Type B pancreatic cell (in vitro differentiated cells): ENCODE results near the gene VAV2. TPM values are rescaled to one million over a fixed set of nuclear protein-coding genes. Genes with fewer than 3 reads are reported as not detected.

ENCODE experiments used
- DNase-seq: peaks from one replicate; pipeline ENCODE4 v3.0.0; 2021; ENCODE audit warnings: mixed read lengths; ENCODE audit not compliant: unreplicated experiment; ENCODE audit errors: extremely low spot score
- H3K27ac Mint-ChIP-seq: 2 replicates; pipeline ENCODE4 v1.8.0; 2021; ENCODE audit warnings: mild to moderate bottlenecking, mixed read lengths
- H3K27me3 Mint-ChIP-seq: 2 replicates; pipeline ENCODE4 v1.8.0; 2021; ENCODE audit warnings: mixed read lengths
- H3K36me3 Mint-ChIP-seq: 2 replicates; pipeline ENCODE4 v1.8.0; 2021; ENCODE audit warnings: mixed read lengths
- H3K4me1 Mint-ChIP-seq: one replicate; pipeline ENCODE4 v1.8.0; 2021; ENCODE audit warnings: mixed read lengths; ENCODE audit not compliant: unreplicated experiment
- H3K4me3 Mint-ChIP-seq: 2 replicates; pipeline ENCODE4 v1.8.0; 2021; ENCODE audit warnings: mild to moderate bottlenecking, mixed read lengths
- H3K9me3 Mint-ChIP-seq: 2 replicates; pipeline ENCODE4 v1.8.0; 2021; ENCODE audit warnings: mixed read lengths
- total RNA-seq: library from RNA; stranded (reverse); gene quantifications from 2 replicates; pipeline ENCODE4 v1.2.1, GENCODE V29; 2021; ENCODE audit warnings: low replicate concordance
- TF ChIP-seq, protein P1 (sequence below): fragments of 200-600 bp; sonication (generic); conservative IDR thresholded peaks from 2 replicates; pipeline ENCODE4 v1.5.0; 2021; ENCODE audit warnings: antibody characterized with exemption, mild to moderate bottlenecking

Gene VAV2
- total RNA-seq, 1 donor from 2014 or later: 39.4 TPM

DNA sequence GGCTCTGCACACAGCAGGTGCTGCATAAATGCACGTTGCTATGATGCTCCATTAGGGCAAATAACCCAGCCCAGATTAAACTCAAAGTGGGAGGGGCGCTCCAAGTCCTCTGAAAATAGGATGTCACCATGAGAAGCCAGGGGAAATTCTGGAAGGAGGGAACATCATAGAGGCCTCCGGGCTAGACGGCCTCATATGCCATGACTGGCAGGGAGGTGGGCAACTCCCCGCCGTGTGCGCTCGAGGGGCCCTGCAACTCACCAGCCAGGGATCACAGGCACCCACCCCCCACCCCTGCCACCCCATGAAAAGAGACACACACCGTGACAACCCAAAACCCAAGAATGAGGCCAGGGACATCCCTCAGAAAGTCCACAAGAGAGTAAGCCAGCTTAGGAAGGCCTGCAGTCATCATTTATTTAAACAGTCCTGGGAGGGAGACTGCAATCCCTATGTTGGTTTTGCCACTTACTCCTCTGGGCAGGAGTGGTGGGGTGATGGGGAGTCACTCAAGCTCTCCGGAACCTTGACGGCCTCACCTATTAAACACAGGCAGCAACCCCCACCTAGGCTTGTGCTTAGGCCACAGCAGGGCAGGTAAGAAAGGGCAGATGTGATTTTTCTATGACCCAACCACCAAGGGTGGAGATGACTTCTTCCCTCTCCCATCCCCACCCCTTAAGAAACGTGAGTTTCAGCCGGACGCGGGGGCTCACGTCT is 4.0 kb downstream of the VAV2 start:
- no peak for DNase-seq
- peak overlapping the region; percentile 74 for H3K4me3 Mint-ChIP-seq
- H3K27me3 Mint-ChIP-seq: no peaks in the 10 kb centered on the region
- peaks cover 37% of the 10 kb centered on the region for H3K4me1 Mint-ChIP-seq
- peaks cover 4% of the 10 kb centered on the region for H3K36me3 Mint-ChIP-seq
- H3K27ac Mint-ChIP-seq: peak overlapping the region; percentile 53
- TF ChIP-seq, protein P1, sequence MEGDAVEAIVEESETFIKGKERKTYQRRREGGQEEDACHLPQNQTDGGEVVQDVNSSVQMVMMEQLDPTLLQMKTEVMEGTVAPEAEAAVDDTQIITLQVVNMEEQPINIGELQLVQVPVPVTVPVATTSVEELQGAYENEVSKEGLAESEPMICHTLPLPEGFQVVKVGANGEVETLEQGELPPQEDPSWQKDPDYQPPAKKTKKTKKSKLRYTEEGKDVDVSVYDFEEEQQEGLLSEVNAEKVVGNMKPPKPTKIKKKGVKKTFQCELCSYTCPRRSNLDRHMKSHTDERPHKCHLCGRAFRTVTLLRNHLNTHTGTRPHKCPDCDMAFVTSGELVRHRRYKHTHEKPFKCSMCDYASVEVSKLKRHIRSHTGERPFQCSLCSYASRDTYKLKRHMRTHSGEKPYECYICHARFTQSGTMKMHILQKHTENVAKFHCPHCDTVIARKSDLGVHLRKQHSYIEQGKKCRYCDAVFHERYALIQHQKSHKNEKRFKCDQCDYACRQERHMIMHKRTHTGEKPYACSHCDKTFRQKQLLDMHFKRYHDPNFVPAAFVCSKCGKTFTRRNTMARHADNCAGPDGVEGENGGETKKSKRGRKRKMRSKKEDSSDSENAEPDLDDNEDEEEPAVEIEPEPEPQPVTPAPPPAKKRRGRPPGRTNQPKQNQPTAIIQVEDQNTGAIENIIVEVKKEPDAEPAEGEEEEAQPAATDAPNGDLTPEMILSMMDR: no peak
- H3K9me3 Mint-ChIP-seq: no peaks in the 10 kb centered on the region

DNA sequence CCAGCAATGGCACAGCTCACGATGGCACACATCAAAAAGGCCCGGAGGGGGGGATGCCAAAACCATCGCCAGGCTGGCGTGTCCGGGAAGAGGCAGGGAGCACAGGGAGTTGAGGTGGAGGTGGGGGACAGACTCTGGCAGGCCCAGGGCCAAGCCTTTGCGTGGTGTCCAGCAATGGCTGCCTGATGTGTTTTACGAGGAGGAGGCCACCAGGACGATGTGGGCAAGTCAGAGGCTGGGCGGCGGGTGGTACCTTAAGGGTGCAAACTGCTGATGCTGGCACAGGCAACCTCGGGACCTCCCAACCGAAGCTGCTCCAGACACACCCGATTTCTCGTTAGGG is 4.7 kb downstream of the VAV2 start:
- peaks cover 4% of the 10 kb centered on the region for H3K36me3 Mint-ChIP-seq
- H3K27ac Mint-ChIP-seq: no peak overlapping the region
- peaks cover 43% of the 10 kb centered on the region for H3K4me1 Mint-ChIP-seq
- TF ChIP-seq, protein P1: no peak
- no peak overlapping the region for H3K4me3 Mint-ChIP-seq
- DNase-seq: no peak
- no peaks in the 10 kb centered on the region for H3K9me3 Mint-ChIP-seq
- no peaks in the 10 kb centered on the region for H3K27me3 Mint-ChIP-seq

DNA sequence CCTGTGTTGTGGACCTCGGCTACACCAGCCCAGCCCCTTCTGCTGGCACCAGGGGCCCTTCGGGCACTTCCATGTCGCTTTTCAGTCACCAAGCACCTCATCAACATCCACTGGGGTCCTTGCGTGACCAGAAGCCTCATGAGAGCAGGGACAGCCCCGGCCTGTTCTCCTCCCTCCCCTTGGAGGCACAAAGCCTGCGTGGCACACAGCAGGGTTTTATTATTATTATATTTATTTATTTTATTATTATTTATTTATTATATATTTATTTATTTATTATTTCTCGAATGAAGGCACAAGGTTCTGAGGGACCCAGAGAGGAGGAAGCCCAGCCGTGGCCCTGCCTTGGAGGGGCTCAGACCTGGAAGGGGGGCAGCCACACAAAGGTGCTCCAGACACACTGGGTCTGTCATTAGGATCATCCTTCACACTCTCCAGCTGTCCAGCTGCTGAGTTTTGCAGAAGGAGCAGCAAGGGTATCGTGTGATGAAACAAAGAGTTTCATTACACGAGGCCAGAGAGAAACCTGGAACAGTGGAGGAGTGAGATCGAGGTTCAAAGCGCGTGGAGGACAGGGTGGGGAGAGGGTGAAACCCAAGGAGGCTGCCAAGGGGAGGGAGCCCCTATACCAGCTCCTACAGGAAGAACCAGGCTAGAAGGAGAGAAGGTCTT is 5.2 kb downstream of the VAV2 start:
- Mint-ChIP-seq H3K27ac (no peak overlapping the region), H3K27me3 (no peaks in the 10 kb centered on the region), H3K9me3 (no peaks in the 10 kb centered on the region), H3K36me3 (peaks cover 4% of the 10 kb centered on the region), H3K4me3 (peak overlapping the region; percentile 50), H3K4me1 (peaks cover 43% of the 10 kb centered on the region)
- TF ChIP-seq, protein P1: no peak
- DNase-seq: no peak

DNA sequence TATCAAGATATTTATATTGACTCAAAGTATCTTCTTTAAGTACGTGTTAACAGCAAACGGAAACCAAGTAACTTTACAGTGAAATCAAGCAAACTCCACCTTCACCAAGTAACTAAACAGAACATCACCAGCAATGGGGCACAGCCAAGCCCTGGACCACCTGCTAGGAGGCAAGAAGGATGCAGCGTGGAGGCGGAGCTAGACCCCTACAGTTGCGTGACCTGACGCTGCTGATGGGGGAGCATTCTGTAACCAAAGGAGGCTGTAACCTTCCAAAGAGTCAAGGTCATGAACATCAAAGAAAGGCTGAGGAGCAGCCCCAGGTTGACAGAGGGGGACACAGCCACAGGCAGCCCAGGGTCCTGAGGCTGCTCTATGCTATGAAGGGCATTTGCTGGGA is 6.1 kb downstream of the VAV2 start:
- no peak for DNase-seq
- Mint-ChIP-seq H3K36me3 (peaks cover 4% of the 10 kb centered on the region), H3K4me3 (no peak overlapping the region), H3K27ac (peak overlapping the region; percentile 16), H3K27me3 (no peaks in the 10 kb centered on the region), H3K9me3 (no peaks in the 10 kb centered on the region), H3K4me1 (peaks cover 51% of the 10 kb centered on the region)
- TF ChIP-seq, protein P1: no peak

DNA sequence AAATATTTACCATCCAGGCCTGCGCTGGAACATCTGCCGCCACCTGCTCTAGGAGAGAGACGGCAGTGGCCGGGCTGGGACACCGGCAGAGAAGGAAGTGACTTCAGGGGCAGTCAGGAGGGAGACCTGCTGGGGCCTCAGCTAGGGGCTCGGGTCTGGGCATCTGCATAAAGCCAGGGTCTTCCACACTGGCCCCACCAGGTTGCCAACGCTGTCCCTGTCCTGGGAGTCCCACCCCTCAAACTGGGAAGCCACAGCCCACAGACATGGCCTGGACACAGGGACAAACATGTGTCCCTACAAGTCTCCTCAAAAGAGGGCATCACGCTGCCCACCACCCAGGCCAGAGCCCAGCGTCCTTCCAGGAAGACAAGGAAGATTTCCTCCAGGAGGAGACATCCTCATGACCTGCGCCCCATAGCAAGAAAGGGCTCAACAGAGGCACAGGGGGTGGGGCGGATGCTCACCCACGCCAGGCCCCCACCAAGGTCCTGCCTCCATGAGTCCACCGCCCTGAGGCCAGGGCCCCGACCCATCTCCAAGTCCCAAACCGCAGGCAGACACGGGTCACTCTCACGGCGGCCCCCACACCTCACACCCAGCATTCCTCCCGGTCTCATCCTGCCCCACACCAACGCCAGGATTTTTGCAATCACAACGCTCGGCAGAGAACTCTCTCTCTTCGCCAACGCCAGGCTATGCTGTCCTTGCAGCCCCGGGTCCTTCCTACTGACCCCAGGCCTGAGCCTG is 9.0 kb downstream of the VAV2 start:
- Mint-ChIP-seq H3K36me3 (peaks cover 4% of the 10 kb centered on the region), H3K4me1 (peaks cover 60% of the 10 kb centered on the region), H3K27ac (no peak overlapping the region), H3K4me3 (no peak overlapping the region), H3K27me3 (no peaks in the 10 kb centered on the region), H3K9me3 (no peaks in the 10 kb centered on the region)
- TF ChIP-seq, protein P1: no peak
- DNase-seq: no peak
